A549 (cell line): ENCODE results near the gene STAC. TPM values are rescaled to one million over a fixed set of nuclear protein-coding genes. Genes with fewer than 3 reads are reported as not detected.

Source experiments
- ATAC-seq, 2 experiments: fragments of 200-7000 bp in 1 of 2; fragments of >200 bp in 1 of 2; cut with Nextera tagmentation in 1 of 2; cut with Tn5 transposase in 1 of 2; 3 replicates each; pipeline versions ENCODE4 v1.8.0 to v1.9.1; 2018 to 2020; ENCODE audit warnings: mild to moderate bottlenecking in 1 of 2, moderate library complexity in 1 of 2
- CTCF ChIA-PET: fragments of 300-600 bp; sonication (Branson Sonifier 250); formaldehyde crosslinking; extraction: SDS; loops from one replicate; lab custom pipeline; 2021; ENCODE audit warnings: antibody characterized with exemption, inconsistent platforms; lab: Yijun Ruan, JAX
- POLR2A ChIA-PET: fragments of 350-600 bp; formaldehyde crosslinking; extraction: SDS; loops from one replicate; lab custom pipeline; 2021; ENCODE audit warnings: antibody characterized with exemption, inconsistent platforms; lab: Yijun Ruan, JAX
- DNase-seq, 2 experiments: peaks; one replicate each; pipeline versions ENCODE4 v3.0.0 to v3.0.0-alpha.2; 2011 to 2016; ENCODE audit warnings: low read depth in 1 of 2, low spot score in 1 of 2
- FAIRE-seq: peaks from 2 replicates; lab custom pipeline; 2011; peaks lifted over from hg19 to GRCh38; lab: Jason Lieb, UNC
- H3K27ac ChIP-seq, 2 experiments: fragments of >200 bp; sonication (Bioruptor Twin); formaldehyde crosslinking; 3 replicates each; pipeline ENCODE4 v1.5.1; 2016 to 2017
- H3K4me1 ChIP-seq: fragments of >200 bp; sonication (Bioruptor Twin); formaldehyde crosslinking; 3 replicates; pipeline ENCODE4 v1.6.1; 2016
- H3K4me2 ChIP-seq: fragments of >200 bp; sonication (Bioruptor Twin); formaldehyde crosslinking; 3 replicates; pipeline ENCODE4 v1.6.1; 2016
- H3K4me3 ChIP-seq: fragments of >200 bp; sonication (Bioruptor Twin); formaldehyde crosslinking; 3 replicates; pipeline ENCODE4 v1.5.1; 2016
- H3K9me3 ChIP-seq: fragments of >200 bp; sonication (Bioruptor Twin); formaldehyde crosslinking; 3 replicates; pipeline ENCODE4 v1.6.1; 2016
- BCL3 ChIP-seq: fragments of >200 bp; sonication (Bioruptor Twin); formaldehyde crosslinking; IDR thresholded peaks from 3 replicates; pipeline ENCODE4 v1.6.1; 2016
- BHLHE40 ChIP-seq: IDR thresholded peaks from 2 replicates; pipeline ENCODE4 v1.6.1; 2012; ENCODE audit warnings: low read depth, low read length, inconsistent platforms
- CTCF ChIP-seq: fragments of >200 bp; sonication (Bioruptor Twin); formaldehyde crosslinking; IDR thresholded peaks from 3 replicates; pipeline ENCODE4 v1.5.1; 2016
- EHF ChIP-seq: fragments of 250-450 bp; sonication (Bioruptor Pico); IDR thresholded peaks from 2 replicates; pipeline ENCODE4 v1.5.0; 2020; ENCODE audit warnings: mild to moderate bottlenecking
- FOXS1 ChIP-seq: fragments of 250-450 bp; sonication (Bioruptor Pico); IDR thresholded peaks from 2 replicates; pipeline ENCODE4 v1.5.0; 2020; ENCODE audit warnings: mild to moderate bottlenecking, moderate library complexity
- HES2 ChIP-seq: fragments of >200 bp; sonication (Bioruptor Twin); formaldehyde crosslinking; IDR thresholded peaks from 2 replicates; pipeline ENCODE4 v1.6.1; 2016
- HEYL ChIP-seq: fragments of 250-450 bp; sonication (Bioruptor Pico); IDR thresholded peaks from 2 replicates; pipeline ENCODE4 v1.8.0; 2021; ENCODE audit warnings: mild to moderate bottlenecking, moderate library complexity
- HOXB13 ChIP-seq: fragments of 250-450 bp; sonication (Bioruptor Pico); IDR thresholded peaks from 2 replicates; pipeline ENCODE4 v1.5.0; 2020; ENCODE audit warnings: low read depth, mild to moderate bottlenecking, moderate library complexity
- JUNB ChIP-seq: fragments of >200 bp; sonication (Bioruptor Twin); formaldehyde crosslinking; IDR thresholded peaks from 2 replicates; pipeline ENCODE4 v1.6.1; 2016
- KDM5A ChIP-seq: fragments of 200-600 bp; sonication (generic); IDR thresholded peaks from 2 replicates; pipeline ENCODE4 v1.6.1; 2016; ENCODE audit warnings: antibody characterized with exemption, mild to moderate bottlenecking
- RAD21 ChIP-seq, 2 experiments: fragments of >200 bp in 1 of 2; sonication (Bioruptor Twin) in 1 of 2; formaldehyde crosslinking in 1 of 2; IDR thresholded peaks in 1 of 2; conservative IDR thresholded peaks in 1 of 2; 2 replicates in 1 of 2; 3 replicates in 1 of 2; pipeline ENCODE4 v1.6.1; 2012 to 2018; ENCODE audit warnings: inconsistent platforms in 1 of 2
- RCOR1 ChIP-seq: fragments of 150-350 bp; IDR thresholded peaks from 2 replicates; pipeline ENCODE4 v1.6.1; 2014; ENCODE audit warnings: antibody characterized with exemption, low read length, low read depth
- REST ChIP-seq: fragments of 200-600 bp; sonication (generic); IDR thresholded peaks from 2 replicates; pipeline ENCODE4 v1.6.1; 2016; ENCODE audit warnings: antibody characterized with exemption, mild to moderate bottlenecking, moderate library complexity
- SMC3 ChIP-seq: fragments of >200 bp; sonication (Bioruptor Twin); formaldehyde crosslinking; IDR thresholded peaks from 3 replicates; pipeline ENCODE4 v1.6.1; 2018; ENCODE audit warnings: inconsistent platforms
- TP53 ChIP-seq: fragments of 250-450 bp; sonication (Bioruptor Pico); IDR thresholded peaks from 2 replicates; pipeline ENCODE4 v1.5.0; 2021; ENCODE audit warnings: mild to moderate bottlenecking, moderate library complexity
- USF2 ChIP-seq: fragments of 450-650 bp; IDR thresholded peaks from 2 replicates; pipeline ENCODE4 v1.6.1; 2014; ENCODE audit warnings: antibody characterized with exemption
- ZC3H11A ChIP-seq: fragments of 450-650 bp; IDR thresholded peaks from 2 replicates; pipeline ENCODE4 v1.6.1; 2014; ENCODE audit warnings: antibody characterized with exemption, mild to moderate bottlenecking
- ZFP36 ChIP-seq: fragments of 450-650 bp; IDR thresholded peaks from 2 replicates; pipeline ENCODE4 v1.6.1; 2014; ENCODE audit warnings: borderline replicate concordance; ENCODE audit not compliant: partially characterized antibody
- ZSCAN20 ChIP-seq: fragments of 250-450 bp; sonication (Bioruptor Pico); IDR thresholded peaks from 2 replicates; pipeline ENCODE4 v1.8.0; 2022; ENCODE audit warnings: mild to moderate bottlenecking, moderate library complexity
- WGBS: methylation state at CpG from one replicate; pipeline ENCODE4 v1.1.6; 2017; ENCODE audit errors: missing lambda C conversion rate; 5-methylcytosine and 5-hydroxymethylcytosine counted together
- polyA plus RNA-seq, 4 experiments: library from polyadenylated mRNA; depleted of rRNA in 3 of 4; stranded (reverse); fragments of >200 nt; fragmentation: RNase III in 1 of 4; extraction: RNeasy Plus Mini Kit Qiagen cat#74134 plus additional on column Dnase treatment in 1 of 4; gene quantifications; 2 replicates in 3 of 4; 3 replicates in 1 of 4; pipeline ENCODE4 v1.2.3, GENCODE V29; 2011 to 2017

STAC gene
- polyA plus RNA-seq, 2 of the 4 experiments (the other 2 are of a cell fraction): 2.2 to 3.4 TPM

GRCh38 chr3:36540888-36541518 lies 160.7 kb downstream of the STAC start:
- FAIRE-seq (no peak), DNase-seq (peak; percentile 23 to 35), ATAC-seq (peak; percentile 54 to 80; a peak in 4 of 6 replicates)
- peak; percentile 77 for TF ChIP-seq CTCF
- TF ChIP-seq BCL3: no peak
- no peak for TF ChIP-seq TP53 (CRISPR knock-in tag)
- TF ChIP-seq RAD21 (conservative IDR thresholded peaks at IDR 0.05 in 1 of 2, IDR thresholded peaks at IDR 0.05 in 1 of 2): peak; percentile 69 to 74
- TF ChIP-seq ZSCAN20 (CRISPR knock-in tag): no peak
- TF ChIP-seq HES2: no peak
- no peak for TF ChIP-seq HOXB13 (CRISPR knock-in tag)
- peak; percentile 78 for TF ChIP-seq SMC3
- TF ChIP-seq RCOR1: no peak
- TF ChIP-seq BHLHE40: no peak
- TF ChIP-seq KDM5A: no peak
- TF ChIP-seq JUNB: no peak
- ChIA-PET POLR2A (no interaction called here), CTCF (interaction anchor here (1.1 to 1.8 kb wide), 13 partner anchors 9 to 577 kb away, joined by 3 to 13 read pairs (median 4); no protein-coding TSS in a partner anchor)
- Histone ChIP-seq H3K9me3 (no peaks in the 10 kb centered on the region), H3K4me2 (no peak overlapping the region), H3K27ac (no peak overlapping the region), H3K4me3 (no peak overlapping the region), H3K4me1 (no peaks in the 10 kb centered on the region)
- 0% methylated on average over 3 of the region's 3 CpGs for WGBS

GRCh38 chr3:36542186-36542585 lies 161.9 kb downstream of the STAC start:
- Histone ChIP-seq H3K4me1 (no peaks in the 10 kb centered on the region), H3K4me2 (no peak overlapping the region), H3K4me3 (no peak overlapping the region), H3K9me3 (no peaks in the 10 kb centered on the region), H3K27ac (no peak overlapping the region)
- FAIRE-seq: no peak
- 18% methylated on average over 2 of the region's 2 CpGs for WGBS
- POLR2A ChIA-PET: no interaction called here
- ATAC-seq: no peak
- TF ChIP-seq EHF (CRISPR knock-in tag): no peak
- TF ChIP-seq ZC3H11A: no peak
- TF ChIP-seq HEYL (CRISPR knock-in tag): no peak
- TF ChIP-seq FOXS1 (CRISPR knock-in tag): no peak
- no peak for TF ChIP-seq USF2
- no peak for TF ChIP-seq REST
- TF ChIP-seq ZFP36: no peak
- TF ChIP-seq, all 56 proteins: peak for 0
- no peak for DNase-seq
- CTCF ChIA-PET: interaction anchor here (1.6 to 1.7 kb wide), 2 partner anchors 8 to 11 kb away, joined by 4 to 5 read pairs; no protein-coding TSS in a partner anchor
